ENCODE measurements around the gene AP1S3. TPM values are rescaled to one million over a fixed set of nuclear protein-coding genes. Genes with fewer than 3 reads are reported as not detected.

Gene AP1S3
- total and polyA plus RNA-seq, 2 of the 4 experiments (the other 2 are of a cell fraction): 2.5 to 4.1 TPM

DNA sequence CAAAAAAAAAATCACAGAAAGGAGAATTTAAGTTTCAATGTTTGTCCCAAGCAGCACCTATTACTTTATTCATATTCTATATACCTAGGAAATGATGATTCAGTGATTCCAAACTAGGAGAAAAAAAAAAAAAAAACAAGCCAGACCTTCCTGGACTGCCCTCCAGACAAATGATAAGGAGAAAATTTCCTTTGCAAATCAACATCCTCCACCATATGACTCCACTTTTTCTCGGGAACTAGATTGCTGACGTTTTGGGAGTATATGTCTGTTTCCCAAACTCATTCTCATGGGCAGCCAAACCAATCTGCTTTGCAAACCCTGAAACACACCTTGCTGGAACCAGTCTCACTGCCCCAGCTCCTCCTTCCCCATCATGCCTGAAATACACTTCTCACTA lies 16.8 kb downstream of the AP1S3 start:
- Histone ChIP-seq H3K36me3 (ENCODE audit: control insufficient read depth, insufficient read depth, low read length) (no peaks in the 10 kb centered on the region), H2BK120ac (ENCODE audit: low read depth, low read length) (no peak overlapping the region), H4K91ac (ENCODE audit: insufficient read depth, low read depth, low read length) (no peak overlapping the region), H2BK15ac (ENCODE audit: low read depth, low read length) (no peak overlapping the region), H2AK9ac (replicated peaks; ENCODE audit: low read depth, low read length, poor library complexity) (no peak overlapping the region), H2BK5ac (ENCODE audit: low read depth, low read length, poor library complexity, severe bottlenecking) (no peak overlapping the region), H2AFZ (replicated peaks; ENCODE audit: low read length, poor library complexity) (no peak overlapping the region), H3K18ac (ENCODE audit: low read depth, low read length) (no peak overlapping the region), H4K8ac (ENCODE audit: low read depth in 2 of 2, low read length in 2 of 2) (no peak overlapping the region), H3K9me3 (ENCODE audit: control insufficient read depth, insufficient read depth, low read length) (no peaks in the 10 kb centered on the region), H3K23ac (ENCODE audit: low read depth, low read length) (no peak overlapping the region), H3K27ac (ENCODE audit: insufficient read depth, low read length) (no peak overlapping the region), H2AK5ac (ENCODE audit: low read depth, low read length) (no peak overlapping the region), H3K79me1 (ENCODE audit: low read depth in 1 of 2, low read length in 2 of 2) (no peaks in the 10 kb centered on the region; a peak in 1 of 4 replicates), H4K20me1 (ENCODE audit: insufficient read depth, low read length) (no peaks in the 10 kb centered on the region), H3K9ac (ENCODE audit: low read depth, low read length) (no peak overlapping the region), H3K9me1 (ENCODE audit: insufficient read depth, low read length) (no peaks in the 10 kb centered on the region; the same call in 1 of the 2 replicates), H2BK20ac (ENCODE audit: low read depth, low read length) (no peak overlapping the region), H3K14ac (replicated peaks; ENCODE audit: low read depth, low read length) (no peak overlapping the region), H4K5ac (ENCODE audit: low read depth, low read length) (no peak overlapping the region), H3K4me3 (ENCODE audit: insufficient read depth, low read depth, low read length) (no peak overlapping the region), H3K4ac (ENCODE audit: low read depth, low read length) (no peak overlapping the region), H3K4me1 (ENCODE audit: control insufficient read depth, insufficient read depth, low read length) (no peaks in the 10 kb centered on the region), H3K27me3 (ENCODE audit: control insufficient read depth, insufficient read depth, low read length) (no peaks in the 10 kb centered on the region; the same call in 1 of the 2 replicates), H3K4me2 (ENCODE audit: low read depth, low read length) (no peak overlapping the region), H3K56ac (ENCODE audit: extremely low read depth, insufficient read depth, low read length) (no peak overlapping the region)
- intact Hi-C loops (cut with micrococcal nuclease) (no loop called here), dilution Hi-C loops (cut with HindIII; ENCODE audit: low sequenced_read_pairs, unreplicated experiment) (no loop called here), in situ Hi-C loops (cut with MboI; ENCODE audit: low sequenced_read_pairs) (no loop called here)
- no peak for DNase-seq
- TF ChIP-seq MAZ (IDR thresholded peaks at IDR 0.05; ENCODE audit: borderline replicate concordance, low read depth, low read length): no peak
- TF ChIP-seq CHD1 (IDR thresholded peaks at IDR 0.05; ENCODE audit: low read depth, low read length): no peak
- no peak for TF ChIP-seq NFE2L2 (IDR thresholded peaks at IDR 0.05; ENCODE audit: low read depth, low read length)
- no peak for TF ChIP-seq BHLHE40 (IDR thresholded peaks at IDR 0.05; ENCODE audit: low read depth, low read length)
- no peak for TF ChIP-seq RFX5 (IDR thresholded peaks at IDR 0.05; ENCODE audit: low read depth, low read length)
- no peak for TF ChIP-seq CEBPB (IDR thresholded peaks at IDR 0.05; ENCODE audit: low read depth, low read length)
- ChIA-PET CTCF (no interaction called here), POLR2A (ENCODE audit: unreplicated experiment) (no interaction called here)
- WGBS, 2 experiments (ENCODE audit: extremely low coverage in 2 of 2, insufficient read length in 1 of 2): 65% methylated on average over 2 of the region's 2 CpGs; no CpG with 5 or more reads in 1 of the 2 experiments
- no peak for ATAC-seq (ENCODE audit: low read depth)
- no TSS peak for BruUV-seq (replicated peaks)

Measured in IMR-90 (cell line).